ENCODE results near the gene FIGN.

GRCh38 chr2:163735685-163736432 is at the start of gene FIGN:
- no peak for TF ChIP-seq CTCF (conservative IDR thresholded peaks at IDR 0.05; ENCODE audit: low read depth, low read length)
- TF ChIP-seq EZH2 (IDR thresholded peaks at IDR 0.05; ENCODE audit: low read length, unreplicated experiment), result no peak
- no peak for TF ChIP-seq EZH2phosphoT487 (IDR thresholded peaks at IDR 0.05; ENCODE audit: borderline replicate concordance, low read length)
